H9 (cell line): ENCODE measurements around the gene ROCK2. TPM values are rescaled to one million over a fixed set of nuclear protein-coding genes. Genes with fewer than 3 reads are reported as not detected.

Source experiments
- DNase-seq: peaks from one replicate; pipeline ENCODE4 v3.0.0-alpha.2; 2017
- H2AFZ ChIP-seq: one replicate; pipeline ENCODE4 v1.6.1; 2013; ENCODE audit warnings: mild to moderate bottlenecking, low read length, control low read depth, moderate library complexity
- H2AK5ac ChIP-seq: 2 replicates; pipeline ENCODE4 v1.6.1; 2013; ENCODE audit warnings: low read length, control low read depth, mixed read lengths; ENCODE audit not compliant: insufficient read length
- H2BK120ac ChIP-seq: one replicate; pipeline ENCODE4 v1.6.1; 2013; ENCODE audit warnings: low read depth, mild to moderate bottlenecking, low read length, control low read depth, inconsistent platforms; ENCODE audit not compliant: poor library complexity, severe bottlenecking
- H2BK12ac ChIP-seq: 2 replicates; pipeline ENCODE4 v1.6.1; 2013; ENCODE audit warnings: low read length, control low read depth, mixed read lengths, low read depth; ENCODE audit not compliant: insufficient read length
- H2BK15ac ChIP-seq: 2 replicates; pipeline ENCODE4 v1.6.1; 2013; ENCODE audit warnings: low read depth, low read length, control low read depth
- H2BK20ac ChIP-seq: one replicate; pipeline ENCODE4 v1.6.1; 2013; ENCODE audit warnings: low read depth, mild to moderate bottlenecking, low read length, control low read depth, inconsistent platforms; ENCODE audit not compliant: poor library complexity, severe bottlenecking
- H2BK5ac ChIP-seq: 2 replicates; pipeline ENCODE4 v1.6.1; 2013; ENCODE audit warnings: low read length, control low read depth, mixed read lengths; ENCODE audit not compliant: insufficient read length
- H3K14ac ChIP-seq: 2 replicates; pipeline ENCODE4 v1.6.1; 2013; ENCODE audit warnings: low read length, control low read depth; ENCODE audit not compliant: insufficient read depth
- H3K18ac ChIP-seq: 2 replicates; pipeline ENCODE4 v1.6.1; 2013; ENCODE audit warnings: low read depth, mild to moderate bottlenecking, mixed read lengths, low read length, control low read depth; ENCODE audit not compliant: insufficient read length
- H3K23ac ChIP-seq: 2 replicates; pipeline ENCODE4 v1.6.1; 2013; ENCODE audit warnings: low read length, control low read depth, mixed read lengths, low read depth; ENCODE audit not compliant: insufficient read length
- H3K23me2 ChIP-seq: 2 replicates; pipeline ENCODE4 v1.6.1; 2013; ENCODE audit warnings: low read depth, mild to moderate bottlenecking, mixed read lengths, low read length, control low read depth; ENCODE audit not compliant: insufficient read length, poor library complexity, severe bottlenecking
- H3K27ac ChIP-seq: 2 replicates; pipeline ENCODE4 v1.5.1; 2013; ENCODE audit warnings: low read length, control low read depth, mixed read lengths, low read depth; ENCODE audit not compliant: insufficient read length
- H3K27me3 ChIP-seq: 2 replicates; pipeline ENCODE4 v1.6.1; 2013; ENCODE audit warnings: low read length, control low read depth, inconsistent platforms; ENCODE audit not compliant: insufficient read depth
- H3K4ac ChIP-seq: 2 replicates; pipeline ENCODE4 v1.6.1; 2013; ENCODE audit warnings: low read depth, mild to moderate bottlenecking, control low read depth, inconsistent platforms, low read length, moderate library complexity
- H3K4me1 ChIP-seq: 2 replicates; pipeline ENCODE4 v1.6.1; 2013; ENCODE audit warnings: low read length, control low read depth, inconsistent platforms; ENCODE audit not compliant: insufficient read depth
- H3K4me2 ChIP-seq: 2 replicates; pipeline ENCODE4 v1.6.1; 2013; ENCODE audit warnings: low read length, control low read depth, mixed read lengths; ENCODE audit not compliant: insufficient read length, insufficient read depth
- H3K56ac ChIP-seq: 2 replicates; pipeline ENCODE4 v1.6.1; 2013; ENCODE audit warnings: low read depth, mild to moderate bottlenecking, mixed read lengths, low read length, control low read depth; ENCODE audit not compliant: insufficient read length
- H3K79me1 ChIP-seq: 2 replicates; pipeline ENCODE4 v1.6.1; 2013; ENCODE audit warnings: low read depth, mild to moderate bottlenecking, moderate library complexity, low read length, control low read depth, inconsistent platforms; ENCODE audit not compliant: insufficient read depth, poor library complexity, severe bottlenecking
- H3K79me2 ChIP-seq: 2 replicates; pipeline ENCODE4 v1.6.1; 2013; ENCODE audit warnings: low read length, control low read depth, inconsistent platforms; ENCODE audit not compliant: insufficient read depth
- H3K9ac ChIP-seq: 2 replicates; pipeline ENCODE4 v1.6.1; 2013; ENCODE audit warnings: low read length, control low read depth, mixed read lengths; ENCODE audit not compliant: insufficient read length; ENCODE audit errors: extremely low read depth
- H3K9me3 ChIP-seq: one replicate; pipeline ENCODE4 v1.6.1; 2013; ENCODE audit warnings: low read depth, low read length, inconsistent platforms; ENCODE audit not compliant: control insufficient read depth
- H3T11ph ChIP-seq: one replicate; pipeline ENCODE4 v1.6.1; 2013; ENCODE audit warnings: mild to moderate bottlenecking, low read length, control low read depth, inconsistent platforms
- H4K20me1 ChIP-seq: one replicate; pipeline ENCODE4 v1.6.1; 2013; ENCODE audit not compliant: control insufficient read depth, insufficient read length, insufficient read depth
- H4K5ac ChIP-seq: 2 replicates; pipeline ENCODE4 v1.6.1; 2013; ENCODE audit warnings: low read depth, mild to moderate bottlenecking, mixed read lengths, low read length, control low read depth; ENCODE audit not compliant: insufficient read length
- H4K8ac ChIP-seq: replicated peaks from 2 replicates; pipeline ENCODE4 v1.6.1; 2013; ENCODE audit warnings: low read length, control low read depth, mixed read lengths, low read depth; ENCODE audit not compliant: insufficient read length
- H4K91ac ChIP-seq: 2 replicates; pipeline ENCODE4 v1.6.1; 2013; ENCODE audit warnings: low read depth, mild to moderate bottlenecking, moderate library complexity, mixed read lengths, low read length, control low read depth; ENCODE audit not compliant: insufficient read length
- H3K27ac Mint-ChIP-seq, 3 experiments: 2 replicates in 2 of 3; 3 replicates in 1 of 3; pipeline ENCODE4 v1.8.0; 2020 to 2021; ENCODE audit warnings: mixed read lengths in 3 of 3, mild to moderate bottlenecking in 1 of 3, moderate library complexity in 1 of 3
- H3K27me3 Mint-ChIP-seq: 2 replicates; pipeline ENCODE4 v1.8.0; 2021; ENCODE audit warnings: low read depth, mild to moderate bottlenecking, moderate library complexity, mixed read lengths
- H3K36me3 Mint-ChIP-seq, 3 experiments: 2 replicates in 2 of 3; 3 replicates in 1 of 3; pipeline ENCODE4 v1.8.0; 2020 to 2021; ENCODE audit warnings: low read depth in 3 of 3, mixed read lengths in 3 of 3; ENCODE audit not compliant: insufficient read depth in 1 of 3
- H3K4me1 Mint-ChIP-seq, 2 experiments: 2 replicates each; pipeline ENCODE4 v1.8.0; 2020; ENCODE audit warnings: mixed read lengths in 2 of 2
- H3K4me3 Mint-ChIP-seq, 2 experiments: 2 replicates in 1 of 2; 3 replicates in 1 of 2; pipeline ENCODE4 v1.8.0; 2020 to 2021; ENCODE audit warnings: mild to moderate bottlenecking in 2 of 2, mixed read lengths in 2 of 2, moderate library complexity in 1 of 2
- H3K9me3 Mint-ChIP-seq, 2 experiments: 2 replicates in 1 of 2; 3 replicates in 1 of 2; pipeline ENCODE4 v1.8.0; 2020; ENCODE audit warnings: mild to moderate bottlenecking in 2 of 2, mixed read lengths in 2 of 2, moderate library complexity in 1 of 2
- CTCF ChIP-seq: fragments of 200-600 bp; sonication (generic); conservative IDR thresholded peaks from 3 replicates; pipeline ENCODE4 v1.8.0; 2021; ENCODE audit warnings: antibody characterized with exemption, mild to moderate bottlenecking
- WGBS: extraction: QIAGEN DNeasy Blood & Tissue Kit; methylation state at CpG from one replicate; pipeline ENCODE4 v1.1.7; 2013; ENCODE audit warnings: missing lambda C conversion rate, low lambda C conversion rate, mixed read lengths; ENCODE audit not compliant: insufficient read length; ENCODE audit errors: extremely low coverage; 5-methylcytosine and 5-hydroxymethylcytosine counted together
- total RNA-seq: library from RNA; stranded (reverse); gene quantifications from 2 replicates; pipeline ENCODE4 v1.2.1, GENCODE V29; 2021

ROCK2 gene
- total RNA-seq, 1 experiment from 2014 or later: 33.2 TPM

DNA sequence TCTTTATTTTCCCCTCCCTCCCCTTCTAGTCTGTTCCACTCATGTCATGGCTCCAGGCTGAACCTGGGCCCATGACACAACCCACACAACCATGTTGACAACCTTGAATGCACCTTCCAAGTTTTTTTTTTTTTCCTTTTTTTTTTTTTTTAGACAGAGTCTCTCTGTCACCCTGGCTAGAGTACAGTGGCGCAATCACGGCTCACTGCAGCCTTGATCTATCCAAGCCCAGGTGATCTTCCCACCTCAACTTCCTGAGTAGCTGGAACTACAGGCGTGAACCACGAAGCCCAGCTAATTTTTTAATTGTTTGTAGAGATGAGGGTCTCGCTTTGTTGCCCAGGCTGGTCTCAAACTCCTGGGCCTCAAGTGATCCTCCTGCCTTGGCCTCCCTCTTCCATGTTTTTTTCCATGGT lies 21.9 kb upstream of the ROCK2 start:
- no peaks in the 10 kb centered on the region for H3K79me1 ChIP-seq
- H3K9me3 Mint-ChIP-seq: no peaks in the 10 kb centered on the region

More for the DNA sequence above, 21.9 kb upstream of the ROCK2 start:
- Histone ChIP-seq H3K4me1 (no peaks in the 10 kb centered on the region), H3K23ac (no peak overlapping the region), H4K20me1 (no peaks in the 10 kb centered on the region), H3K27me3 (no peaks in the 10 kb centered on the region), H2BK5ac (no peak overlapping the region), H3K79me2 (no peaks in the 10 kb centered on the region), H2BK120ac (no peak overlapping the region), H3K56ac (no peak overlapping the region), H3K23me2 (no peaks in the 10 kb centered on the region), H2BK12ac (no peak overlapping the region), H4K8ac (no peak overlapping the region), H3K4ac (no peak overlapping the region), H2BK20ac (no peak overlapping the region), H3K9me3 (no peaks in the 10 kb centered on the region), H3K4me2 (no peak overlapping the region), H2AK5ac (no peak overlapping the region), H3K14ac (no peak overlapping the region), H2BK15ac (no peak overlapping the region), H3K9ac (no peak overlapping the region), H4K91ac (no peak overlapping the region), H3K27ac (no peak overlapping the region), H3K18ac (no peak overlapping the region), H4K5ac (no peak overlapping the region), H2AFZ (no peak overlapping the region), H3T11ph (no peak overlapping the region)
- Mint-ChIP-seq H3K27ac (peak overlapping the region in 1 of 3 experiments; percentile 24; a peak in 1 of 7 replicates), H3K4me3 (no peak overlapping the region), H3K27me3 (peaks cover 2% of the 10 kb centered on the region; the same call in 1 of the 2 replicates), H3K36me3 (no peaks in the 10 kb centered on the region), H3K4me1 (peaks cover 9 to 10% of the 10 kb centered on the region in 2 experiments)
- no peak for DNase-seq
- TF ChIP-seq CTCF: no peak
- no CpG with 5 or more reads among the region's 5 CpGs for WGBS
